Measurements from ENCODE around the gene ADGRV1.

DNA sequence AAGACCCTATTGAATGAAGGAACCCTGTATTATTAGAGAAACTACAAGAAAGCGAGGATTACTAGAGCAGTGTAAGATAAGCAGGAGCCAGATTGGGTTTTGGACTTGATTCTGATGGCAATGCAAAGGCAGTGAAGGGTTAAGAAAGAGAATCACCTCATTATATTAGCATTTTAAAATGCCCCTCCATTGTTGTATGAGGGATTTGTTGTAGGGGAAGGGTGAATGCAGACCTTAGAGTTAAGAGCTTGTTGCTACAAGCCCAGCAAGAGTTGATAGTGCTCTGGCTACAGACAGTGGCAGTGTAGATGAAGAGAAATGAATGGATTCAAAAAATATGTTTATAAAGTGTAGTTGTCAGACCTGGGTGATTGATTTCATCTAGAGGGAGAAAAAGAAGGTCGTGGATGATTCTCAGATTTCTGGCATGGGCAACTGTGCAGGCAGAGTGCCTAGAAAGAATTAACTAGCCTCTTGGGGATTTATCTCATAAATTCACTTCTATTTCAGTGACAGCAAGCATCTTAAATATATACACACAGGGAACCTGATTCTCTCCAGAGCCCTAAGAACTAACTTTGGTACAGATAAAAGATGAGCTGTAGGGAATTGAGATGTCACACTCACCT is 479.7 kb downstream of the ADGRV1 start:
- TF ChIP-seq, protein P1, sequence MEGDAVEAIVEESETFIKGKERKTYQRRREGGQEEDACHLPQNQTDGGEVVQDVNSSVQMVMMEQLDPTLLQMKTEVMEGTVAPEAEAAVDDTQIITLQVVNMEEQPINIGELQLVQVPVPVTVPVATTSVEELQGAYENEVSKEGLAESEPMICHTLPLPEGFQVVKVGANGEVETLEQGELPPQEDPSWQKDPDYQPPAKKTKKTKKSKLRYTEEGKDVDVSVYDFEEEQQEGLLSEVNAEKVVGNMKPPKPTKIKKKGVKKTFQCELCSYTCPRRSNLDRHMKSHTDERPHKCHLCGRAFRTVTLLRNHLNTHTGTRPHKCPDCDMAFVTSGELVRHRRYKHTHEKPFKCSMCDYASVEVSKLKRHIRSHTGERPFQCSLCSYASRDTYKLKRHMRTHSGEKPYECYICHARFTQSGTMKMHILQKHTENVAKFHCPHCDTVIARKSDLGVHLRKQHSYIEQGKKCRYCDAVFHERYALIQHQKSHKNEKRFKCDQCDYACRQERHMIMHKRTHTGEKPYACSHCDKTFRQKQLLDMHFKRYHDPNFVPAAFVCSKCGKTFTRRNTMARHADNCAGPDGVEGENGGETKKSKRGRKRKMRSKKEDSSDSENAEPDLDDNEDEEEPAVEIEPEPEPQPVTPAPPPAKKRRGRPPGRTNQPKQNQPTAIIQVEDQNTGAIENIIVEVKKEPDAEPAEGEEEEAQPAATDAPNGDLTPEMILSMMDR (IDR thresholded peaks at IDR 0.05), result no peak
- no peak for TF ChIP-seq ZFX (IDR thresholded peaks at IDR 0.05; ENCODE audit: borderline replicate concordance)

Measured in 22Rv1 (cell line).